GM23338 (cell line): Measurements from ENCODE around the gene UBASH3B.

Experiments used
- CTCF ChIP-seq, 2 experiments: fragments of 200-600 bp in 1 of 2; sonication (generic) in 1 of 2; conservative IDR thresholded peaks; 2 replicates each; pipeline versions ENCODE4 v1.5.1 to v1.6.1; 2016 to 2017; ENCODE audit warnings: antibody characterized with exemption in 2 of 2, low read depth in 2 of 2, mild to moderate bottlenecking in 2 of 2, moderate library complexity in 1 of 2
- EZH2 ChIP-seq: fragments of 200-600 bp; sonication (generic); IDR thresholded peaks from one replicate; pipeline ENCODE4 v1.8.0; 2017; ENCODE audit warnings: antibody characterized with exemption, mild to moderate bottlenecking, low read depth; ENCODE audit not compliant: unreplicated experiment
- EZH2phosphoT487 ChIP-seq: fragments of 200-600 bp; sonication (generic); IDR thresholded peaks from one replicate; pipeline ENCODE4 v1.8.1; 2018; ENCODE audit warnings: antibody characterized with exemption; ENCODE audit not compliant: unreplicated experiment
- JUNB ChIP-seq: IDR thresholded peaks from one replicate; pipeline ENCODE4 v1.6.1; 2016; ENCODE audit warnings: antibody characterized with exemption; ENCODE audit not compliant: unreplicated experiment
- POLR2AphosphoS5 ChIP-seq: IDR thresholded peaks from 2 replicates; pipeline ENCODE4 v1.6.1; 2016; ENCODE audit warnings: antibody characterized with exemption, low read depth
- REST ChIP-seq: IDR thresholded peaks from one replicate; pipeline ENCODE4 v1.6.1; 2018; ENCODE audit warnings: antibody characterized with exemption; ENCODE audit not compliant: unreplicated experiment

- no peak for TF ChIP-seq REST
- no peak for TF ChIP-seq CTCF (conservative IDR thresholded peaks at IDR 0.05; ENCODE audit: low read depth in 2 of 2)
- TF ChIP-seq EZH2, result no peak
- TF ChIP-seq POLR2AphosphoS5, result no peak
- TF ChIP-seq JUNB, result no peak
- no peak for TF ChIP-seq EZH2phosphoT487
Observed at GRCh38 chr11:122711362-122711761, 55.8 kb downstream of the UBASH3B start.
